M059J (cell line): ENCODE results near the gene HHATL. TPM values are rescaled to one million over a fixed set of nuclear protein-coding genes. Genes with fewer than 3 reads are reported as not detected.

Experiments used
- DNase-seq: peaks from one replicate; pipeline ENCODE4 v3.0.0-alpha.2; 2012; ENCODE audit warnings: low read depth
- total RNA-seq: library from RNA; depleted of rRNA; stranded (reverse); fragments of >200 nt; shearing (Covaris generic); gene quantifications from 2 replicates; pipeline ENCODE4 v1.2.3, GENCODE V29; 2014

Gene HHATL
- total RNA-seq, 1 experiment from 2014 or later, result not detected

DNA sequence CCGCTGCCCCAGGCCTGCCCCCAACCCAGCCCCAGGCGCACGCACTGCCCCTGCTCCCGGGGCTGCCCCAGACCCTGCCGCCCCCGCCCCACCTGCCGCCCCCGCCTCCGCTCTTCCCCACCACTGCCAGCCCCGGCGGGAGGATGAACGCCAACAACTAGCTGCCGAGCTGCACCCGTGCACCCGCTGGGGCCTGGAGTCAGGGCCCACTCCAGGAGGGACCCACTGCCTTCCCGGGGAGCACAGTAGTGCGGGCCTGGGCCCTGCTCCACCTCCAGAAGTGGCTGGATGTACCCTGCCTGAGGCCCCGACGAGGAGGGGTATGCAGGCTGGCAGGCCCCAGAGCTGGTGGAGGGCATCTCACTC lies 38.2 kb downstream of the HHATL start:
- DNase-seq, result no peak

DNA sequence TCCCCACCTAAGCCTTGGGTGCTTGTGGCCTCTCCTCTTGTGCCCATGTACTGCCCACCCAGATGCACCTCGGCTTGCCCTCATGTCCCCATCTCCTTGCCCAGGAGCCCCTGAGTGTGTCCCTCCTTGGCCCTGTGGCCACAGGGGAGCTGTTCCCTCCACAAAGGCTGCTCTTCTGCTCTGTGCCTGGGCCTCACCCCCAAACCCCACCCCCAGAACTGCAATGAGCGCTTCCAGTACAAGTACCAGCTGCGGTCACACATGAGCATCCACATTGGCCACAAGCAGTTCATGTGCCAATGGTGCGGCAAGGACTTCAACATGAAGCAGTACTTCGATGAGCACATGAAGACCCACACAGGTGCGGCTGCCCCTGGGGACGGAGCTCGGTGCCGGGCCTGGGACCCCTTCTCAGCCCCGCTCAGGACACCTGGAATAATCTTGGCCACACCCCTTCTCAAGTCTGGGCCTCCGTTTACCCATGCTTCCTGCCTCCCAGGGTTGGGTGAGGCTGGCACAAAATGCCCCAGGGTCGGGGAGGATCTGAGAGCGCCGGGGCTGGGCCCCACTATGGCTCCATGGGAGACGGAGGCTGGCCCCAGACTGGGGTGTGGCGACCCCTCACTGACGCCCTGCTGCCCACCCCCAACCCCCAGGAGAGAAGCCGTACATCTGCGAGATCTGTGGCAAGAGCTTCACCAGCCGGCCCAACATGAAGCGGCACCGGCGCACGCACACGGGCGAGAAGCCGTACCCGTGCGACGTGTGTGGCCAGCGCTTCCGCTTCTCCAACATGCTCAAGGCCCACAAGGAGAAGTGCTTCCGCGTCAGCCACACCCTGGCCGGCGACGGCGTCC lies 38.8 kb downstream of the HHATL start:
- no peak for DNase-seq

DNA sequence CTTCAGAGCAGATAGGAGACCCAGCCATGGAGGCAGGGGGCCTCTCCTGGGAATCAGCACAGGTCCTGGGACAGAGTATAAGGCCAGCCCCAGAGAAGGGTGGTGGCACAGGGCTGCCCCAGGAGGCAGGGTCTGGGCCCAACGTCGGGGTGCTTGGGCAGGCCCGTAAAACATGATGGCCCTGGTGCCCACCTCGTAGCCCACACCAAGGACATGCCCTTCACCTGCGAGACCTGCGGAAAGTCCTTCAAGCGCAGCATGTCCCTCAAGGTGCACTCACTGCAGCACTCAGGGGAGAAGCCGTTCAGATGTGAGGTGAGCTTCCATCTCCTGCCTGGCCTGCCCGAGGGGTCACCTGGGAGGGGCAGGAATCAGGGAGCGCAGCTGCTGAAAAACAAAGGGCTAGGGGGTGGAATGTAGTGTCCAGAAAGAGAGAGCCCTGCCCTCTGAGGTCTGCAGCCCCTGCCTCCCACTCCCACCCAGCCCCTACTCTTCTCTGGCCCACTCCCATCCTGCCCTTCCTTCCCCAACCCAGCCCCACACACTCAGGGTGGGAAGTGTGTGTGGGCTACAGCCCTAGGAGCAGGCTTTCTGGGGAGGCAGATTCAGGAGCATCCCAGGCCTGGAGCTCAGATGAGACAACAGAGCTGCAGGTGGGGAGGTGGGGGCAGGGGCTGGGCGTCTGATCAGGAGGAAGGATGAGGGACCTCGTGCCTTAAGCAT lies 39.6 kb downstream of the HHATL start:
- no peak for DNase-seq

DNA sequence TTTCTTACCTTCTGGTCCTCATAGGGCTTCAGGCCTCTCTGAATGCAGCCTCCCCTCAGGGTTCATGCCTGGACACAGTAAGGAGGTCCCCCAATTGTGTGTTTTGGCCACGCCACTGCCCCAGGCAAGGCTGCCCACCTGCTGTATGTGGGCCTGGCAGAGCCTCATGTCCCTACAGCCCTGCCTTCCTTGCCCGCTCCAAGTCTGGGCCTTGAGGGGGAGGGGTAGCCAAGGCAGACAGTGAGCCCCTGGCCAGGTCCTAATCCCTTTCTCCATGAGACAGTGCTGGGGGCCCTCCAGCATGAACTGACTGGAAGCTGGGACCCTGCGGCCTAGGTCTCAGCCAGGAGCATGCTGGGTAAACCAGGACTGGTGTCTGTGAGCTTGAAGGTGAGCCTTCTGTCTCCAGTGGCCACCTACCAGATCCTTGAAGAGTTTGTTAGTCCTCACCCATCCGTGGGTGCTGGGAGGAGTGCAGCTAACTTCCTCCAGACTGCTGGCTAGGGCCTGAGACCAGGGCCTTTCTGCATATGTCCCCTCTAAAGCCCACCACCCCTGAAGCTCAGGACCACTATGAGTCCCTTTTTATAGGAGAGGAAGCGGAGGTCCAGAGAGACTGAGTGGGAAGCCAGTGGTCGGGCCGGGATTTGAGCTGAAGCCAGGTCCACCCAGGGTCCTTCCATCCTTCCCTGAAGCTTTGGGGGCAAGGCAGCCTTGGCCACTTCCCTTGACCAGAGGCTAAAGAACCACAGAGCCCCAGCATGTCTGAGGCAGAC lies 40.4 kb downstream of the HHATL start:
- no peak for DNase-seq

DNA sequence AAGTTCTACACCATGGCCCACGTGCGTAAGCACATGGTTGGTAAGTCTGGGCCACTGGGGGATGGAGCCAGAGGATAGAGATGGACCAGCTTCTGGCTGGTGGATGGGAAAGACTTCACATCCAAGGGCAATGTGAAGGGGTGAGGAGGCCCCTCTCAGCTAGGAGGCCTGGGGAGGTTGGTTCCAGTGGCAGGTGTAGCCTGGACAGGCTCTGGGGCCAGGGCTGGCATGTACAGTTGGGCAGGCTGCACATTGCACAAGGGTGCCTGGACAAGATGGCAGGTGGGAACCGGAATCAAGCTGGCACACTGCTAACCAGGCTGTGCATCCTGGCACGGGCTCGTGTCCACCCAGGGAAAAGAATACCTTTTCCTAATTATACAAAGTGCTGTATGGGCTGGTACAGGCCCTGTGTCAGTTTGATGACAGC lies 41.0 kb downstream of the HHATL start:
- DNase-seq, result no peak

DNA sequence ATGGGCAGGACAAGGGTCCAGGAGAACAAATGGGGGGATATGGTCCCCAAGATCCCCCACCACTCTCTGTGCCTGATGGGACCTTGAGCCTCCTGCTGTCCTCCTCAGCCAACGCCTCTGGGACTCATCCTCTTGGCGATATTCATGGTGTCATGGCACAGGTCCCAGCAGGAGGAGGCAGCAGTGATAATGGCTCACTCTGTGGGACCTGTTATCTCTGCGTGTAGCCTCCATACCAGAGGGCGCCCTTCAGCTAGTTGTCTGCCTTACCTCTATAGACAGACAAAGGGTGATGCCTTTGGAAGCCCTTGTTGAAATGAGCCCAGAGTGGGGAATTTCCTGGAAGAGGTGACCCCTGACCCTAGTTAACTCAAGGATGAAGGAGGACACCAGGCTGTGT lies 41.7 kb downstream of the HHATL start:
- DNase-seq, result no peak

DNA sequence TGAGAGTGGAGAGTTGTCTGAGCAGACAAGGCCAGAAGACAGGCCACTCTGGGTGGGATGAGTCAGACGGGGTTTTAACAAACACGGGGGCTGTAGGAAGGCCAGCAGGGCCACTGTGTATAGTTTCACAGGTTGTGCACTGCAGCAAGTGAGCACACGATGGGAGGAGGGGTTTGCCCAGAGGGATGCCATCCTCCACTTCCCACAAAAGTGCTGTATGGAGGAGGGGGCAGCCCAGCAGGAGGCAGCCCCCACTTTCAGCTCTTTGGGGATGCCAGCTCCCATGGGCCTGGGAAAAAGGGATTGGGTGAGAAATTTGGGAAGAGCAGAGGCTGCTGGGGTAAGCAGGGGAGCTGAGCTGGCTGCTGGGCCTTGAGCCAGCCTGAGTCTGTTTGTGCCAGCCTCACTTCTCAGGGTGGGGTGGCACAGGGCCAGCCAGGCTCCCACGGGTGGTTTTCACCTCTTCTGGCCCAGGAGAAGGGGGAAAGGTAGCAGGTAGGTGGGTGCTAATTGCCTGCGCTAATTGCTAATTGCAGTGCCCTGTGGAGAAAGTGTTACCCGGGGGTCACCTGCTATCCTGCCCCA lies 42.4 kb downstream of the HHATL start:
- no peak for DNase-seq

DNA sequence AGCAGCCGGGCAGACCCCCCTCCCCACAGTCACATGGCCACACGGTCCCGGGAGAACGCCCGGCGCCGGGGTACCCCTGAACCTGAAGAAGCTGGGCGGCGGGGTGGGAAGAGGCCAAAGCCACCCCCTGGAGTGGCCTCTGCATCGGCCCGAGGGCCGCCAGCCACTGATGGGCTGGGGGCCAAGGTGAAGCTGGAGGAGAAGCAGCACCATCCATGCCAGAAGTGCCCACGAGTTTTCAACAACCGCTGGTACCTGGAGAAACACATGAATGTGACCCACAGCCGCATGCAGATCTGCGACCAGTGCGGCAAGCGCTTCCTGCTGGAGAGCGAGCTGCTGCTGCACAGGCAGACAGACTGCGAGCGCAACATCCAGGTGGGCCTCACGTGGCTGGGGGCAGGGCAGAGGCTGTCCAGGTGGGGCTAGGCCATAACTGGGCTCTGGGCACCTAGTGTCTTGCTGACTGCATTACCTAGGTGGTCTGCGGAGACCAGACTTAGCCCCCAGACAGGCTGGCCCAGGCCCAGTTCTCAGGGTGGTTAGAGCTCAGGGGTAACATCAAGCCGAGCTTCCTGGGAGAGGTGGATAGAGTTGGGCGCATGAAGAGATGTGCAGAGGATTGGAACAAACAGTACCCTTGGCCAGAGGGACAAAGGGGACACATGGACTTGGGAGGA lies 43.0 kb downstream of the HHATL start:
- no peak for DNase-seq

DNA sequence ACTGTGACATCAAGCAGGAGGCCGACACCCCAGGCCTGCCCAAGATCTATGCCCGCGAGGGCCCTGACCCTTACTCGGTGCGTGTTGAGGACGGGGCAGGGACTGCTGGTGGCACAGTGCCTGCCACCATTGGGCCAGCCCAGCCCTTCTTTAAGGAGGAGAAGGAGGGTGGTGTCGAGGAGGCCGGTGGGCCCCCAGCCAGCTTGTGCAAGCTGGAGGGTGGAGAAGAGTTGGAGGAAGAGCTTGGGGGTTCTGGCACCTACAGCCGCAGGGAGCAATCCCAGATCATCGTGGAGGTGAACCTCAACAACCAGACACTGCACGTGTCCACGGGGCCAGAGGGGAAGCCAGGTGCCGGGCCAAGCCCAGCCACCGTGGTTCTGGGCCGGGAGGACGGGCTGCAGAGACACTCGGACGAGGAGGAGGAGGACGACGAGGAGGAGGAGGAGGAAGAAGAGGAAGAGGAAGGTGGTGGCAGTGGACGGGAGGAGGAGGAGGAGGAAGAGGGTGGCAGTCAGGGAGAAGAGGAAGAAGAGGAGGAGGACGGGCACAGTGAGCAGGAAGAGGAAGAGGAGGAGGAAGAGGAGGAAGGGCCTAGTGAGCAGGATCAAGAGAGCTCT lies 43.7 kb downstream of the HHATL start:
- no peak for DNase-seq

DNA sequence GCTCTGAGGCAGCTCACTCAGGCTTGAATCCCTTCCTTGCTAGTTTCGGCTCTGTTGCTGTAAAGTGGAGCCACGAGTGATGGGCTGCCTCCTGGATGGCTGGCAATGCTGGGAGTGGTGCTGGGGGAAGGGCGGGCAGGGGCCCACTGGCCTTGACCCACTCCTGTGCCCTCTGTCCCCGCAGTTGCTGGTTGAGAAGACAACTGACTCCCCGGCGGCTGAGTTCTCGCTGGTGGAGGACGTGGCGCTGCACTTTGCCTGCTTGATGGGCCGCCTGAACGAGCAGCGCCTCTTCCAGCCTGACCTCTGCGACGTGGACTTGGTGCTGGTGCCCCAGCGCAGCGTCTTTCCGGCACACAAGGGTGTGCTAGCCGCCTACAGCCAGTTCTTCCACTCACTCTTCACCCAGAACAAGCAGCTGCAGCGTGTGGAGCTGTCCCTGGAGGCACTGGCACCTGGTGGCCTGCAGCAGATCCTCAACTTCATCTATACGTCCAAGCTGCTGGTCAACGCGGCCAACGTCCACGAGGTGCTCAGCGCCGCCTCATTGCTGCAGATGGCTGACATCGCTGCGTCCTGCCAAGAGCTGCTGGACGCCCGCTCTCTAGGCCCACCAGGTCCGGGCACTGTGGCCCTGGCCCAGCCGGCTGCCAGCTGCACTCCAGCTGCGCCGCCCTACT lies 44.4 kb downstream of the HHATL start:
- no peak for DNase-seq

DNA sequence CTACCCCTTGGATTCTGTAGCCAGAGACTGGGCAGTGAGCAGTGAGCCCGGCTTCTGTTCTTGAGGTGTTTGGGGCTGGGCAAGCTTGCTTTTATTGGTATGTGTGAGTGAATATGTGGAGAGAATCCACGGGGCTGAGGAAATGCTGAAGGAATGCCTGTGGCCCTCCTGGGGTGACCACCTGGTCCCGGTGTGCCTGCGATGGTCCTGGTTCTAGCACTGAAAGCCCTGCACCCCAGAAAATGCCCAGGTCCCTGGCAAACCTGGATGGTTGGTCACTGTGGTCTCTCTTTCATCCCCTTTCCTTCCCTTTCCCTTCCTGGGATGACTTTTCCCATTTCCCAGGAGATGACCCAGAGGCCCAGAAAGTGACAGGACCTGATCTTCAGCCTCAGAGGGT lies 44.9 kb downstream of the HHATL start:
- no peak for DNase-seq

DNA sequence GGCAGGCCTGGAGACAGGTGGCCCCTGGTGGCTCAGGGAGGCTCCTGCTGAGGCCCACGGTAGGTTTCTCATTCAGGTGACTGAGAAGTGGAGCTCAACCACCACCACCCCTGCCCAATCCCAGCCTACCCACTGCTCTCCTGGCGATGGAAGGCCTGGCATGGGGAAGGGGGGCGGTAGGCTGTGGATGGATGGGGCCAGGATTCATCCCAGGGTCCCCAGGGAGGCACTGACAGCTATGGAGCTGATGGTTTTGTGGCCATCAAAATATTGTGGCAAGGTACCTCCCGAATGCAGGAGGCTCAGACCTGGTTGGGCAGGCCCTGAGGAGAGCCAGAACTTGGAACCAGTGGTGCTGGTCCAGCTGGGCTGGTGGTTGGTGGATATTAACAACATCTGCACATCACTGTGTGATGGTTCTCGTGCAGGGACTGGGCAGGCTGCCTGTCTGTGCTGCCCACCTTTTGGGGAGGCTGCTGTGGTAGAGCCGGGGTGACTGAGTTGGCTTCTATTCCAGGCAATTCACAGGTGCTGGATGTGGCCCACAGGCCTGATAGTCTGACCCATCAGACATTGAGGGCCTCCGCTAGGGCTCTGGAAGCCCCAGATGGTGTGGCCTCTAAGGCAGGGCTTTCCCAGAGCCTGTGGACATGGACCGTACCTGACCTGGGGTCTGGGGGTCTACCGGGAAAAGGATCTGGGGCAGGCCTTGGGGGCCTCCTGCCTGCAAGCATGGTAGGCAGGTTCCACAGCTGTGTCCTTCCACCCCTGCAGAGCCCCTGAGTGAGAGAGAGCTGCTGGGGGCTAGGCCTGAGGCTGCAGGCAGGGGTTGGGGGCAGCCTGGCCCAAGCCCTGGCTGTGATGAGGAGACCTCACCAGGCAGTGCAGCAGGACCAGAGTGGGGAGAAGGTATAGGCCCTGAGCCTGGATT lies 45.7 kb downstream of the HHATL start:
- DNase-seq, result no peak

DNA sequence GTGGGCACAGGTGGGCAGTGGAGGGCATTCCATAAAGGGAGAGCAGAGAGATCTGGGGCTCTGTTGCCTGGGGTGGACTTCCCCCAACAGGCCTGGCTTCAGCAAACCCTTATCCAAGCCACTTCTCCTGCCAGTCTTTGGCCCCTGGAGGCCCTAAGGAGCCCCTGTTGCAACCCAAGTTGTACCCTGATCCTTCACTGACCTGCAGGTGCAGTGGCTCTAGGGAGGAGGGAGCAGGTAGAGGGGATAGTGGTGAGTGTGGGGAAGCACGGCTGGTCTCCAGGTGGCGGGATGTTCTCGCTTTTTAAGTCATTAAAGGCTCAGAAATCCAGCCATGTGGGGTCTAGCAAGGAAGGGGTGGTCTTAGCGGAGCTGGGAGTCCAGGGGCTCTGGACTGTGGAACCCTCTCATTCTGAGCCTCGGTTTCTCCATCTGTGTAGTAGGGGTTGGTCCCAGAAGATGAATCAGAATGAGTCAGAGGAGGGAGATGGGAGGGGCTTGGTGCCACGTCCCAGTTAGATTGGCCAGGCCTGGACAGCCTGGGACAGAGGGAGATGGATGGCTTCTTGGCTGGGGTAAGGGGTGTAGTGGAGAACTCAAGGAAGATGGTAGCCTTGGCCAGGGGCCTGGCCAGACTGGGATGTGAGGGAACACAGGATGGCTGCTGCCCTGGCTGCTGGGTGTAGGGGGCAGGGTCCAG lies 46.5 kb downstream of the HHATL start:
- peak; percentile 60 for DNase-seq

DNA sequence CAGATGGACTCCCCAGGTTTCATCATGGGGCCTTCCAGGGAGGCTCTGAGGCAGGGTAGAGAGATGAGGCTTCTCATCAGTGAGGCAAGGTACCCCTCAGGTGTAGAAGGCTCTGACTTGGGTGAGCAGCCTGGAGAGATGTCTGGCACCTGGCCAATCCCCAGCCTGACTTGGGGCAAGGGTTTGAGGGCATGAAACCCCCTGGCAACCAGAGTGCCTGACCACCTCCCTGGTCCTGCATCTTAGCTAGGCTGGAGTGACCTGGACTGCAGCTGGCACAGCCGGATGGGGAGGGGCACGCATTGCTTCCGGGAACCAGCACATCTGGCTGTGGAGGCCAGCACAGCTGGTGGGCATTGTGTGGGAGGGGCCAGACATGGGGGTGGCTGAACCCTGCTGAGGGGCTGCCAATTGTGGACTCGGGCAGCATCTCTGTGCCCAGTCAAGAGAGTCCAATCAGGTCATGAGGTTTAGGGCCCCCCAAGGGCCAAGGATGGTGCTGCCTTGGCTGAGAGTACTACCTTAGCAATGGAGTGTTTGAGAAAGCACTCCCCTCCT lies 47.2 kb downstream of the HHATL start:
- DNase-seq, result no peak

DNA sequence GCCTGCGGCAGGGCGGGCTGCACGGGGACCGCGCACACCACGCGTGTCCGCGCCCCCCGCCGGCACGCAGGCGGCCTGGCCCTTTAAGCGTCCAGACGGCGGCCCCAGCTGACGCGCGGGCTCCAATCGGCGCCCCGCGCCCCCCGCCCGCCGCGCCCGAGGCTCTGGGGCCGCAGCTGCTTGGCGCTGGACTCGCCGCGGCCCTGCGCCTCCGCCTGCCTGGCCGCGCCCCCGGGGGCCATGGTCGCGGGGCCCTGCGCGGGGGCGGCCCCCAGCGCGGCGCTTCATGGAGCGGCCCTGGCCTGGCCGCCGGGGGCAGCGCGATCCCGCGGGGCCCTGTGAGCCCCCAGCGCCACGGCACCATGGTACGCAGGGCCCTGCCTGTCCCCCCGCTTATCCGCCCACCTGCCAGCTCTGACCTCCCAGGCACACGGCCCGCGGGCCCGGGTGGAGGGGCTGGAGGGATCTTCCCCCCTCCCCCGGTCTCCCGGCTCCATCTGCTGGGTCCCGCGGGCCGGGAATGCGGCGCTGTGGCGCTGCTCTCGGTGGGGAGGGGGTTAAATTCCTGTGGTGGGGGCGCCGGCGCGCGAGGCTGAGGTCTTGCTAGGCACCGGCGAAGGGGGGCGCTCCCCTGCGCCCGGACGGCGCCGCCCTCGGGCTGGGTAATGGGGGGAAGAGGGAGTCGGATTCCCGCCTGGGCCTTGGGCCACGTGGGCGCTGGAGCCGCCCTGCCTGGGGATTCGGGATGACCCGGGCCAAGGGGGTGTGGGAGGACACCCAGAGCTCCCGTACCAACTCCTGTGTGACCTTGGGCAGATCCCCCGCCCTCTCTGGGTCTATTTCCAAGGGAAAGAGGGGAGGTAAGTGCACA lies 48.0 kb downstream of the HHATL start:
- peak; percentile 39 for DNase-seq

DNA sequence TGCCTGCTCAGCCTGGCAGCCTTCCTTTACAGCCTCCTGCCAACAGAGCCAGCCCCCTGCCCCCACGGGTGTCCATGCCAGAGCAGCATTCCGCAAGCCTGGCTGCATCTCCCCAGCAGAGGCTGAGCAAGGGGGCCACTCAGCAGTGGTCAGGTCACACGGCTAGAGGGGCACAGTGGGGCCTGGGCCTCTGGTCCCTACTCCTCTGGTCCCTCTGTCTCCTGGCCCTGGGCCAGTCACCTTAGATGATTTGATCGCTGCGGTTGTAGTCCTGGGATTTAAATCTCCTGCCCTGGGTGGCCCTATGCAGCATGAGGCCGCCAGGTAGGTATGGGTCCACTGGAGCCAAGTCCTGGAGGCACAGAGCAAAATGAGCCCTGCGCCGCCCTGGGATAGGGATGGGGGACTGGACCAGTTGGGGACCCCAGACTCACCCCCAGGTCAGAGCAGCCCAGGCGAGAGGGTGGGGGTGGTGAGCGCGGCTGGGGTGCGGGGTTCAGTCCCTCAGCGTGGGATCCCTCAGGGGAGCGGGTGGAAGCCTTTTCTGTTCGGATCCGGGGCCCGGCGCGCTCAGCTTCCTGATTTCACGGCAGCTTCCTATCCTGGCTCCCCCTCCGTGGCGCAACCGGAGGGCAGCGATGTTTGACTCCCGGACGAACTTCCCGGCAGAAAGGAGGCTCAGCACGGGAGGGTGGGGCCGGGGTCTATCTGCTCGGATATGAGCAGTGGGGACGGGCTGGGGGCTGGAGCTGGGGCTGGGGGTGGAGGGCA lies 48.9 kb downstream of the HHATL start, which contains the start of gene ZBTB47:
Gene ZBTB47, plus strand, starts transcription at position 138 of the 771 bp plus-strand sequence. CDS start 4,659 bp downstream, outside the sequence.
- DNase-seq, result peak; percentile 50

DNA sequence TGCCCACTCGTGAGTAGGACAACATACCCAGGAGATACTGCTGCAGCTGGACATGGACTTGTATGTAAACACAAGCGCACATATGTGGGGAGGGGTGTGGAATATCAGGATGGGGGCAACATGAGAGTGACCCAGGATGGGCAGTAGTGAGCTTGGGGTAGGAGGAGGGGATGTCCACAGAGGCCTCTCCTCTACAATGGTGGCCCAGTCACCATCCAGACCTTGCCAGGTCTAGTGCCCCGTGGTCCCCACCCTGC lies 49.4 kb downstream of the HHATL start:
- DNase-seq, result no peak
